Measurements from ENCODE around the gene NRXN2. TPM values are rescaled to one million over a fixed set of nuclear protein-coding genes. Genes with fewer than 3 reads are reported as not detected.

The NRXN2 gene
- total RNA-seq, 2 donors from 2014 or later, result 0.85 to 1.4 TPM

- TF ChIP-seq CTCF (IDR thresholded peaks at IDR 0.05), result no peak
- Histone ChIP-seq H3K4me3 (no peak overlapping the region), H3K36me3 (no peaks in the 10 kb centered on the region), H3K27me3 (no peaks in the 10 kb centered on the region), H3K4me1 (peaks cover 0 to 5% of the 10 kb centered on the region in 2 donors), H3K9me3 (no peaks in the 10 kb centered on the region), H3K27ac (no peak overlapping the region)
- DNase-seq (ENCODE audit: low spot score), result no peak
Observed at GRCh38 chr11:64560941-64561340, 162.1 kb downstream of the NRXN2 start.

- Histone ChIP-seq H3K27me3 (no peaks in the 10 kb centered on the region), H3K4me1 (peaks cover 0 to 5% of the 10 kb centered on the region in 2 donors), H3K9me3 (no peaks in the 10 kb centered on the region), H3K36me3 (no peaks in the 10 kb centered on the region), H3K4me3 (no peak overlapping the region), H3K27ac (no peak overlapping the region)
- no peak for DNase-seq (ENCODE audit: low spot score)
- no peak for TF ChIP-seq CTCF (IDR thresholded peaks at IDR 0.05)
Observed at GRCh38 chr11:64560139-64560771, 162.7 kb downstream of the NRXN2 start.

DNA sequence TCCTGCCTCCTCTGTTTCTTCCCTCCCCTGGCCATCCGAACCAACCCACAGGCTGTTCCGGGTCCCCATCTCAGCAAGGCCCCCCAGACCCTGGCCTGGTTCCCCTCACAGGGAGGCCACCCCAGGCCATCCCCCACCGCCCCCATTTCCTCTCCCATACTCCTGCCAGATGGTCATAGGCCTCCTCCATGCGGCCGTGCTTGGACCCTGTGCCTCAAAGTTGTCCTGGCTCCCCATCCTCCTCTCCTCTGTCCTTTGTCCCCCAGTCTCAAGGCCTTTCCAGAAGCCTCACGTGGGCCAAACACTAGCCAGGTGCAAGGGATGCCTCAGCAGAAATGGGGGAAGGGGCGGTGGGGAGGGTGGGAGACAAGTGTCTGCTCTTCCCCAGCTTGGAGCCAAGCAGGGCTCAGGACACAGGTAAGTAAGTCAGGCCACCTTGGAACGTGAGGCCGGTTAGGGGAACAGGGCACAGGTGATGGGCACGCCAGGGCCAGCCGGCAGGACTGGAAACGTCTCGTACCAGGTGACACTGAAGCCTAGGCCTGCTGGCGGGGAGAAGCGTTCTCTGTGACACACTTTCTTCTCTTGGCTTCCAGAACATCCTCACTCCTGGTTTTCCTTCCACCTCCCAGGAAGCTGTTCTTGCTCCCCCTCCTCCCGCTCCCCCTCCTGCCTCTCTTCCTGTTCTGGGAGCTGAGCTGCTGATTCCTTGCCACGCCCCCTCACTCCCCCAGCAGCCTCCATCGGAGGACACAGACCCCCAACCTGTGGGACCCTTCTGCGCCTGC lies 163.5 kb downstream of the NRXN2 start:
- Histone ChIP-seq H3K27ac (no peak overlapping the region), H3K9me3 (no peaks in the 10 kb centered on the region), H3K36me3 (no peaks in the 10 kb centered on the region), H3K4me1 (peaks cover 0 to 12% of the 10 kb centered on the region in 2 donors), H3K27me3 (no peaks in the 10 kb centered on the region), H3K4me3 (no peak overlapping the region)
- DNase-seq (ENCODE audit: low spot score), result no peak
- TF ChIP-seq CTCF (IDR thresholded peaks at IDR 0.05), result no peak

DNA sequence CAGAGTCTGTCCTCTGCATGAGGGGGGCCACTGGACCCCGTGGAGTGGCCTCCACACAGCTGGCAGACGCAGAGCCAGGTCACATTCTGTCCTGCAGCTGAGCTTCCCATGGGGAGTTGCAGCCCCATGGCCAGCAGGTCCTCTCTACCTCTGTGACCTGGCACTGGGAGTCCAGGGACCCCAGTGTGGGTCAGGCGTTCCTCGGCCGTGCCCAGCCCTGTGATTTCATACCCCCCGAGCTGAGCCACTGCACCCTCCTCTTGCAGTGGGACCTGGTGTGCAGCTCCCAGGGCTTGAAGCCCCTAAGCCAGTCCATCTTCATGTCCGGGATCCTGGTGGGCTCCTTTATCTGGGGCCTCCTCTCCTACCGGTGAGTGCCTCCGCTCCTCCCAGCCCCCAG lies 164.1 kb downstream of the NRXN2 start:
- Histone ChIP-seq H3K27ac (no peak overlapping the region), H3K4me1 (peaks cover 0 to 18% of the 10 kb centered on the region in 2 donors), H3K9me3 (no peaks in the 10 kb centered on the region), H3K36me3 (no peaks in the 10 kb centered on the region), H3K4me3 (no peak overlapping the region), H3K27me3 (no peaks in the 10 kb centered on the region)
- no peak for TF ChIP-seq CTCF (IDR thresholded peaks at IDR 0.05)
- DNase-seq (ENCODE audit: low spot score), result no peak

DNA sequence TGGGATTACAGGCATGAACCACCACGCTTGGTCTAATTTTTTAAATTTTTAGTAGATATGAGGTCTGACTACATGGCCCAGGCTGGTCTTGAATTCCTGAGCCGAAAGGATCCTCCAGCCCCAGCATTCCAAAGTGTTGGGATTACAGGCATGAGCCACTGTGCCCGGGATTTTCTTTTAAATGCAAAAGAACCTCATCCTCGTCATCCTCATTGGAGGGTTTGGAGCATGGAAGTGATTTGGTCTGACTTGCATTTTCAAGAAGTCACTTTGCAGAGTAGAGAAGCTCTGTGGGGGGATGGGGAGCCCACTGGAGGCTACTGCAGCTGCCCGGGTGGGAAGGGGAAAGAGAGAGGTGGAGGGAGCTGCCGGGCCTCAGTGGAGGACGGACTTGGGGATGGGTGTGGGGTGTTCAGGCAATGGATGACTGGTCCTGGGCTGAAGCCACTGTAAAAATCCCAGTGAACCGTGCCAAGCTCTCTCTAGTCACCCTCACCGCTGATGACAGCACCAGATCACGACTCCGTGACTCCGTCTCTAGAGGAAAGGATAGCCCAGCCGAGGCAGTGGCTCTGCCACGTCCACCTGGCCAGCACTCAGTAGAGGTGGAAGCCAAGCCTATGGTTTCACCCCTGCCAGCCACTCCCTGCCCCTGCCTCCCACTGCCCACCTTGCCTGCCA lies 164.8 kb downstream of the NRXN2 start:
- no peak overlapping the region for H3K27ac ChIP-seq
- no peaks in the 10 kb centered on the region for H3K9me3 ChIP-seq
- no peak for DNase-seq (ENCODE audit: low spot score)
- no peak overlapping the region for H3K4me3 ChIP-seq
- no peaks in the 10 kb centered on the region for H3K36me3 ChIP-seq
- no peak for TF ChIP-seq CTCF (IDR thresholded peaks at IDR 0.05)
- peaks cover 0 to 25% of the 10 kb centered on the region in 2 donors for H3K4me1 ChIP-seq
- H3K27me3 ChIP-seq, result no peaks in the 10 kb centered on the region

Data from right atrium auricular region (tissue), 2 donors.